Trophoblast cell (in vitro differentiated cells and primary cell): ENCODE measurements around the gene AXIN1.

ENCODE experiments used
- DNase-seq, 2 donors: peaks; one replicate each; pipeline ENCODE4 v3.0.0-alpha.2; 2016
- H2AFZ ChIP-seq: 2 replicates; pipeline ENCODE4 v1.6.1; 2013; ENCODE audit warnings: low read length, moderate library complexity, mild to moderate bottlenecking; ENCODE audit not compliant: insufficient read depth, poor library complexity
- H2AK5ac ChIP-seq: 2 replicates; pipeline ENCODE4 v1.6.1; 2013; ENCODE audit warnings: mild to moderate bottlenecking, low read length
- H2BK120ac ChIP-seq: 2 replicates; pipeline ENCODE4 v1.6.1; 2013; ENCODE audit warnings: low read length, mild to moderate bottlenecking, moderate library complexity; ENCODE audit not compliant: insufficient read depth, poor library complexity
- H2BK12ac ChIP-seq: 2 replicates; pipeline ENCODE4 v1.6.1; 2013; ENCODE audit warnings: mild to moderate bottlenecking, low read length, moderate library complexity
- H2BK5ac ChIP-seq: 2 replicates; pipeline ENCODE4 v1.6.1; 2013; ENCODE audit warnings: low read length, low read depth, moderate library complexity, mild to moderate bottlenecking; ENCODE audit not compliant: poor library complexity
- H3K14ac ChIP-seq: 2 replicates; pipeline ENCODE4 v1.6.1; 2013; ENCODE audit warnings: mild to moderate bottlenecking, low read length
- H3K18ac ChIP-seq: 2 replicates; pipeline ENCODE4 v1.6.1; 2013; ENCODE audit warnings: mild to moderate bottlenecking, low read length
- H3K23ac ChIP-seq: 2 replicates; pipeline ENCODE4 v1.6.1; 2013; ENCODE audit warnings: low read length
- H3K27ac ChIP-seq: 2 replicates; pipeline ENCODE4 v1.5.1; 2013; ENCODE audit warnings: low read depth, mild to moderate bottlenecking, inconsistent platforms, low read length, moderate library complexity
- H3K27me3 ChIP-seq: 2 replicates; pipeline ENCODE4 v1.6.1; 2013; ENCODE audit warnings: inconsistent platforms, mild to moderate bottlenecking, low read length, moderate library complexity; ENCODE audit not compliant: insufficient read depth
- H3K36me3 ChIP-seq, 2 experiments: 1 replicate in 1 of 2; 2 replicates in 1 of 2; pipeline ENCODE4 v1.6.1; 2013; ENCODE audit warnings: low read length in 2 of 2, mild to moderate bottlenecking in 2 of 2, moderate library complexity in 1 of 2; ENCODE audit not compliant: insufficient read depth in 2 of 2, control insufficient read depth in 1 of 2
- H3K4ac ChIP-seq: 2 replicates; pipeline ENCODE4 v1.6.1; 2013; ENCODE audit warnings: low read depth, mild to moderate bottlenecking, low read length, moderate library complexity
- H3K4me1 ChIP-seq, 2 experiments: 1 replicate in 1 of 2; 2 replicates in 1 of 2; pipeline ENCODE4 v1.6.1; 2013; ENCODE audit warnings: low read length in 2 of 2, mild to moderate bottlenecking in 2 of 2, moderate library complexity in 1 of 2; ENCODE audit not compliant: insufficient read depth in 2 of 2, control insufficient read depth in 1 of 2
- H3K4me2 ChIP-seq: 2 replicates; pipeline ENCODE4 v1.6.1; 2013; ENCODE audit warnings: inconsistent platforms, mild to moderate bottlenecking, low read length, moderate library complexity
- H3K4me3 ChIP-seq: 2 replicates; pipeline ENCODE4 v1.5.1; 2013; ENCODE audit warnings: mild to moderate bottlenecking, low read depth, low read length, inconsistent platforms
- H3K79me1 ChIP-seq: one replicate; pipeline ENCODE4 v1.6.1; 2013; ENCODE audit warnings: low read length
- H3K79me2 ChIP-seq: 2 replicates; pipeline ENCODE4 v1.6.1; 2013; ENCODE audit warnings: low read length, mild to moderate bottlenecking; ENCODE audit not compliant: control insufficient read depth, insufficient read depth, poor library complexity
- H3K9ac ChIP-seq: 2 replicates; pipeline ENCODE4 v1.6.1; 2013; ENCODE audit warnings: mild to moderate bottlenecking, low read length
- H3K9me3 ChIP-seq: 2 replicates; pipeline ENCODE4 v1.6.1; 2013; ENCODE audit warnings: low read depth, mild to moderate bottlenecking, control low read depth, inconsistent platforms, low read length; ENCODE audit not compliant: insufficient read depth
- H4K12ac ChIP-seq: 2 replicates; pipeline ENCODE4 v1.6.1; 2013; ENCODE audit warnings: low read depth, mild to moderate bottlenecking, low read length, moderate library complexity
- H4K8ac ChIP-seq: 2 replicates; pipeline ENCODE4 v1.6.1; 2013; ENCODE audit warnings: low read depth, mild to moderate bottlenecking, low read length, moderate library complexity
- H4K91ac ChIP-seq: one replicate; pipeline ENCODE4 v1.6.1; 2013; ENCODE audit warnings: low read depth, mild to moderate bottlenecking, low read length, moderate library complexity
- WGBS: extraction: QIAGEN DNeasy Blood & Tissue Kit; methylation state at CpG from one replicate; pipeline ENCODE4 v1.1.7; 2013; ENCODE audit warnings: missing lambda C conversion rate; ENCODE audit not compliant: insufficient read length, insufficient coverage; ENCODE audit errors: extremely low coverage; 5-methylcytosine and 5-hydroxymethylcytosine counted together

AXIN1 gene

GRCh38 chr16:377419-377951 is 25.0 kb upstream of the AXIN1 start:
- H3K79me2 ChIP-seq, result peaks cover 16% of the 10 kb centered on the region
- no peak overlapping the region for H3K4ac ChIP-seq
- WGBS, result no CpG with 5 or more reads among the region's 42 CpGs
- no peak overlapping the region for H3K14ac ChIP-seq
- no peak overlapping the region for H3K4me2 ChIP-seq
- DNase-seq, result no peak
- no peak overlapping the region for H4K8ac ChIP-seq
- peaks cover 52 to 54% of the 10 kb centered on the region in 2 experiments for H3K36me3 ChIP-seq
- H3K9me3 ChIP-seq, result peaks cover 3% of the 10 kb centered on the region
- H2AK5ac ChIP-seq, result no peak overlapping the region
- H3K9ac ChIP-seq, result no peak overlapping the region
- H3K4me1 ChIP-seq, result peaks cover 8 to 17% of the 10 kb centered on the region in 2 experiments
- no peak overlapping the region for H3K23ac ChIP-seq
- no peaks in the 10 kb centered on the region for H3K27me3 ChIP-seq
- no peak overlapping the region for H2BK120ac ChIP-seq
- no peak overlapping the region for H2BK12ac ChIP-seq
- no peak overlapping the region for H3K27ac ChIP-seq
- no peak overlapping the region for H4K12ac ChIP-seq
- no peak overlapping the region for H2BK5ac ChIP-seq
- peaks cover 14% of the 10 kb centered on the region for H3K79me1 ChIP-seq
- H4K91ac ChIP-seq, result no peak overlapping the region
- no peak overlapping the region for H2AFZ ChIP-seq
- H3K4me3 ChIP-seq, result no peak overlapping the region
- H3K18ac ChIP-seq, result no peak overlapping the region

- no peak overlapping the region for H4K91ac ChIP-seq
- H4K8ac ChIP-seq, result no peak overlapping the region
- peaks cover 3% of the 10 kb centered on the region for H3K9me3 ChIP-seq
- no peak overlapping the region for H2BK5ac ChIP-seq
- H3K4me3 ChIP-seq, result peak overlapping the region; percentile 8
- no CpG with 5 or more reads among the region's 26 CpGs for WGBS
- no peak overlapping the region for H3K4ac ChIP-seq
- no peak overlapping the region for H2BK12ac ChIP-seq
- no peak overlapping the region for H3K23ac ChIP-seq
- H3K4me1 ChIP-seq, result peaks cover 8 to 14% of the 10 kb centered on the region in 2 experiments
- H3K9ac ChIP-seq, result no peak overlapping the region
- H3K36me3 ChIP-seq, result peaks cover 58 to 60% of the 10 kb centered on the region in 2 experiments
- H3K79me1 ChIP-seq, result peaks cover 9% of the 10 kb centered on the region
- no peak overlapping the region for H2AFZ ChIP-seq
- peaks cover 12% of the 10 kb centered on the region for H3K79me2 ChIP-seq
- no peaks in the 10 kb centered on the region for H3K27me3 ChIP-seq
- no peak overlapping the region for H4K12ac ChIP-seq
- H2BK120ac ChIP-seq, result no peak overlapping the region
- no peak overlapping the region for H3K4me2 ChIP-seq
- no peak overlapping the region for H3K18ac ChIP-seq
- H3K27ac ChIP-seq, result no peak overlapping the region
- no peak overlapping the region for H3K14ac ChIP-seq
- H2AK5ac ChIP-seq, result no peak overlapping the region
- no peak for DNase-seq
Measured at GRCh38 chr16:376817-377418, 24.4 kb upstream of the AXIN1 start.

- WGBS, result no CpG with 5 or more reads among the region's 44 CpGs
- peaks cover 3% of the 10 kb centered on the region for H3K9me3 ChIP-seq
- H3K4me2 ChIP-seq, result no peak overlapping the region
- no peak overlapping the region for H4K91ac ChIP-seq
- no peak overlapping the region for H3K4ac ChIP-seq
- no peak overlapping the region for H3K9ac ChIP-seq
- no peak overlapping the region for H3K14ac ChIP-seq
- no peak overlapping the region for H4K8ac ChIP-seq
- H2BK12ac ChIP-seq, result no peak overlapping the region
- no peak overlapping the region for H3K27ac ChIP-seq
- H2BK5ac ChIP-seq, result no peak overlapping the region
- DNase-seq, result no peak
- no peak overlapping the region for H2AK5ac ChIP-seq
- no peak overlapping the region for H4K12ac ChIP-seq
- H3K36me3 ChIP-seq, result peaks cover 65 to 67% of the 10 kb centered on the region in 2 experiments
- no peak overlapping the region for H2AFZ ChIP-seq
- H3K4me1 ChIP-seq, result peaks cover 8 to 16% of the 10 kb centered on the region in 2 experiments
- no peak overlapping the region for H3K18ac ChIP-seq
- peaks cover 5% of the 10 kb centered on the region for H3K79me1 ChIP-seq
- no peaks in the 10 kb centered on the region for H3K27me3 ChIP-seq
- no peak overlapping the region for H3K23ac ChIP-seq
- no peak overlapping the region for H2BK120ac ChIP-seq
- H3K4me3 ChIP-seq, result no peak overlapping the region
- peaks cover 10% of the 10 kb centered on the region for H3K79me2 ChIP-seq
Measured at GRCh38 chr16:375927-376816, 23.6 kb upstream of the AXIN1 start.

GRCh38 chr16:375212-375611 is 22.7 kb upstream of the AXIN1 start:
- H3K36me3 ChIP-seq, result peaks cover 65 to 67% of the 10 kb centered on the region in 2 experiments
- no peak overlapping the region for H3K14ac ChIP-seq
- WGBS, result no CpG with 5 or more reads among the region's 23 CpGs

More at GRCh38 chr16:375212-375611, 22.7 kb upstream of the AXIN1 start:
- Histone ChIP-seq H2BK12ac (no peak overlapping the region), H3K79me1 (no peaks in the 10 kb centered on the region), H2AFZ (no peak overlapping the region), H4K12ac (no peak overlapping the region), H3K4me1 (peaks cover 11 to 18% of the 10 kb centered on the region in 2 experiments), H3K9ac (no peak overlapping the region), H3K4me3 (no peak overlapping the region), H2BK120ac (no peak overlapping the region), H3K79me2 (peaks cover 4% of the 10 kb centered on the region), H3K23ac (no peak overlapping the region), H2BK5ac (no peak overlapping the region), H3K4ac (no peak overlapping the region), H3K18ac (no peak overlapping the region), H4K91ac (no peak overlapping the region), H4K8ac (no peak overlapping the region), H2AK5ac (no peak overlapping the region), H3K27me3 (no peaks in the 10 kb centered on the region), H3K27ac (no peak overlapping the region), H3K4me2 (no peak overlapping the region), H3K9me3 (peaks cover 3% of the 10 kb centered on the region)
- no peak for DNase-seq
